Stimulated activated naive CD4-positive, alpha-beta T cell treated with Interleukin-2 at 50 U/mL for 16 hours (primary cell): ENCODE data around the gene TBC1D8.

Experiments used
- DNase-seq: peaks from one replicate; lab custom pipeline; 2025; lab: John Stamatoyannopoulos, UW

TBC1D8 gene

GRCh38 chr2:100997509-100998234 lies 153.5 kb downstream of the TBC1D8 start:
- no peak for DNase-seq

DNA sequence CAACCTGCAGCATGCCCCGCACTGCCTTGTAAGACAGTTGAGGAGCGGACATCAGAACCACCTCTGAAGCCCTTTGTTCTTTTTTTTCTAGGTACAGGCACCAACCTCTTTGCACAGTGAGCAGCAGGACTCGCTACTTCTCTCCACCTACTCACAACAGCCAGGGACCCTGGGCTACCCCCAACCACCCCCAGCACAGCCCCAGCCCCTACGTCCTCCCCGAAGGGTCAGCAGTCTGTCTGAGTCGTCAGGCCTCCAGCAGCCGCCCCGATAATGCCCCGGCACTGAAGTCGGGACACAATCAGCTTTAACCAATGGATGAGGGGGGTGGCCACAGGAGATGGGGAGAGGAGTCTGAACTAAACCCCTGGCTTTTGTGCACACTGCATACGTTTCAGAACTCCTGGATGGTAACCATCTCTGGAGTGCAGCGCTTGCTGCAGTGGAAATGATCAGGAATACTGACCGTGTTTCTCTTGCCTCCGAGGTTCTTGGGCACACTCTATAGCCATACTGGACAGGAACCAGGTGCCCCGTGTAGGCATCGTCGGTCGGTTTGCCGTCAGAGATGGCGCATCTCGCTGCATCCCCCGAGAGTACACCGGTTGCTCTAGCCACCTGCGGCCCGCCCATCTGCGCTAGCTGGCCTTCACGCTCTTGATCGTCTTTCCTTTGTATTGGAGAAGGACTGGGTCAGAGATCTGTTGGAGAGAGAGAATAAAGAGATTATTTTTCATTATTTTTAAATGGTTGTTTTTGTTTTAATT lies 155.7 kb downstream of the TBC1D8 start:
- no peak for DNase-seq

DNA sequence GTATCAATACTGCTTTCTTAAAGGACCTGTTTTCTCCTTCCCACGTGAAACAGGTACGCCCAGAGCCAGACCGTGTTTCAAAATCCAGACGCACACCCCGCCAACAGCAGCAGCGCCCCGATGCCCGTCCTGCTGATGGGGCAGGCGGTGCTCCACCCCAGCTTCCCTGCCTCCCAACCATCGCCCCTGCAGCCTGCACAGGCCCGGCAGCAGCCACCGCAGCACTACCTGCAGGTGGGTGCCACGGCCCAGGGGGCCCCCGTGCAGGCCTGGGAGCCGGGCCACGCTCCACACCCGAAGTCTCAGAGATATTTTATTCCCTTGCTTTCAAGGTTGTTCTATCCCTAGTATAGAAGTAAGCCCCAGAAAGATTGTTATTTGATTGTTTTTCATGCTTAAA lies 157.9 kb downstream of the TBC1D8 start:
- DNase-seq: no peak

- no peak for DNase-seq
These were observed 158.9 kb downstream of the TBC1D8 start for GRCh38 chr2:100992262-100992661.

GRCh38 chr2:100991404-100991773 lies 159.8 kb downstream of the TBC1D8 start:
- no peak for DNase-seq

- no peak for DNase-seq
These were observed 160.4 kb downstream of the TBC1D8 start for GRCh38 chr2:100990650-100991403.

GRCh38 chr2:100990166-100990565 lies 161.0 kb downstream of the TBC1D8 start:
- no peak for DNase-seq

- no peak for DNase-seq
These were observed 161.5 kb downstream of the TBC1D8 start for GRCh38 chr2:100989666-100990065.

- no peak for DNase-seq
These were observed 162.4 kb downstream of the TBC1D8 start for GRCh38 chr2:100988630-100989417.

DNA sequence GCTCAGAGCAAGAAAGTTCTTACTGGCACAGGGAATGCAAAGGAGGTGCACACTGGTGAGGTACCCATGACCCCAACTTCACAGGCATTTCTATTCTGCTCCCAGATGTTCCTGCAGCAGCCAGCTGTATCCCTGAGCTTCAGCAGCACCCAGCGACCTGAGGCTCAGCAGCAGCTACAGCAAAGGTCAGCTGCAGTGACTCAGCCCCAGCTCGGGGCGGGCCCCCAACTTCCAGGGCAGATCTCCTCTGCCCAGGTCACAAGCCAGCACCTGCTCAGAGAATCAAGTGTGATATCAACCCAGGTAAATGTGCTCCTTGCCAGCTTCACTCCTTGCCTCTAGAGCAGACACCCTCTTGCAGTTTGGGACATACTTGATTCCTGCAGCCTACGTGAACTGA lies 163.2 kb downstream of the TBC1D8 start:
- no peak for DNase-seq

DNA sequence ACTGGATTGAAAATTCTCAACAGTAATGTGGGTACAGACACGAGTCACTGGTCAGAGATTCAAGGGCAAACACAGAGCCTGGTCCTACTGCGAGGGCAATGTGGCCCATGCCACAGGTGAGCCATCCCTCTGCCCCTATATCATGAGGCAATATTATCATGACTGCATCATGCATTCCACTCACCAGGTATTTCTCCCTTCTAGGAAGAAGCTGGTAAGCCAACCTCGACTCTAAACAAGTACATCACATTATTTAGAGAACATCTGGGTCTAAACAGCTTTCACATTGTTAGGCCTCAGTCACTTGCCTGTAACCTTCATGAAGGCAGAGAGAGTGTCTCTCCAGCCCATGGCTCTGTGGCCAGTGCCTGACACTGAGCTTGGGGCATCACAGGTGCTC lies 163.6 kb downstream of the TBC1D8 start:
- DNase-seq: no peak

- DNase-seq: no peak
These were observed 165.0 kb downstream of the TBC1D8 start for GRCh38 chr2:100986157-100986556.

- peak; percentile 66 for DNase-seq
These were observed 166.3 kb downstream of the TBC1D8 start for GRCh38 chr2:100984892-100985307.

DNA sequence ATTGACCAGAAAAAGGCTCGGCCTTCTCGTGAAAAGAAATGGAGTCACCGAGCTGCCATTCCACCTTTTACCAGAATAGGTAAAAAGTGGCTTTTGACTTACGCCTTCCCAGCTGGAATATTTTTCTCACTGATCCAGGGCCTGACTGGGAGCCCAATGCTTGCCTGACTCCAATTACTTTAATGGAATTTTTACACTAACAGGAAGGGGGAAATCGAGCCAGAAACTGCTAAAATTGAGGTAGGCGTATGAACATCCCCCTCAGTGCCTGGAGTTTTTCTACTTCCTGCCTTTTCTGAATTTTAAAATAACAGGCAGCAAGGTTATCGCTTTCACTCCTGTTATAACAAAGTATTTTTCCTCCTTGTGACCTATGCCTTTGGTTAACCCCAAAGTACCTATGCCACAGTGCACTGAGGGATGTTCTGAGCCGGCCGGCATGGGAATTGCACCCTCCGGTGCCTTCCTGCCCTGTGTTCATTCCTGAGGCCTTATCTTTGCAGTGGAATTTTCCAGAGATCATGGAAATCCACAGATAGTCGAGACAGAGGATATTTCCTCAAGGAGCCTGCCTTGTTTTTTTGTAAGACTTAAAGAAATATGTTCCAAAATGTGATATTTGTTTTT lies 167.4 kb downstream of the TBC1D8 start:
- no peak for DNase-seq

- no peak for DNase-seq
These were observed 168.0 kb downstream of the TBC1D8 start for GRCh38 chr2:100983201-100983600.

GRCh38 chr2:100982431-100982861 lies 168.7 kb downstream of the TBC1D8 start:
- DNase-seq: no peak

DNA sequence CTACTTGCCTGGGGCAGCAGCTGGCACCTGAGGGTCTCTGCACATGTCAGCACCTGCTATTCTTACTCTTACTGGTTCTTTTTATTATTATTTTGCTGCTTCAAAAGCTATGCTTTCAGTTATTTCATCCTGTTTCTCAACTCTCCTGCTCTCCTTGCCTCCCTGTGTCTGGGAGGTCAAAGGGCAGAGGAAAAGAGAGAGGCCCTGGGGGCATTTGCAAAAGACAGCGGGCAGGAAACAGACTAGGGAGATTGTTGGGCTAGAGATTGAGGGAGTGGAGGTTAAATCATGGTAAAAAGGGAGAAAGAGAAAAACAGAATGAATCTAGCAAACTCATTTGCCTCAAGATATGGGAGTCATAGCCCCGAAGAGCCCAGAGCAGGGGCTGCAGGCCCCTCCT lies 170.2 kb downstream of the TBC1D8 start:
- no peak for DNase-seq

DNA sequence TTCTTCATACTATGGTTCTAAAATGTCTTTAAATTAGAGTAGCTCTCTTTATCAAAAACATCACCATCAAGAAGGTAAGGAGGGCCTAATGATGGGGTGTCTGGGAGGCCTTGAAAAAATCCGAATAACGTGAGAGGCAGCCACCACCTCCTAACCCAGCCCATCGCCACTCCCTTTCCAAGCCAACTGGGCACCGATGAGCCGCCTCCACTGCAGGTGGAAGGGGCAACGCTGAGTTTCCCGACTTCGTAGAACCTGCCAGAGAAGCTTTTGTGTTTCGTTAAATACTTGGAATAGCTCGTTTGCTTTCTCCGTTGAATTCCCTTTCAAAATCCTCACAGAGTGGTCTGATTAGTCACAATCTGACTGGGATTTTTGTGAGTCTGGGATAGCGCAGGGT lies 171.1 kb downstream of the TBC1D8 start:
- no peak for DNase-seq

GRCh38 chr2:100978582-100979191 lies 172.5 kb downstream of the TBC1D8 start:
- no peak for DNase-seq

- no peak for DNase-seq
These were observed 173.7 kb downstream of the TBC1D8 start for GRCh38 chr2:100977511-100977910.
